Measurements from ENCODE around the gene NANOS3. TPM values are rescaled to one million over a fixed set of nuclear protein-coding genes. Genes with fewer than 3 reads are reported as not detected.

The NANOS3 gene
- polyA plus RNA-seq (ENCODE audit: insufficient read length in 4 of 4), result 1 to 10 TPM; 1.6 to 2.1 (median 1.8) TPM

DNA sequence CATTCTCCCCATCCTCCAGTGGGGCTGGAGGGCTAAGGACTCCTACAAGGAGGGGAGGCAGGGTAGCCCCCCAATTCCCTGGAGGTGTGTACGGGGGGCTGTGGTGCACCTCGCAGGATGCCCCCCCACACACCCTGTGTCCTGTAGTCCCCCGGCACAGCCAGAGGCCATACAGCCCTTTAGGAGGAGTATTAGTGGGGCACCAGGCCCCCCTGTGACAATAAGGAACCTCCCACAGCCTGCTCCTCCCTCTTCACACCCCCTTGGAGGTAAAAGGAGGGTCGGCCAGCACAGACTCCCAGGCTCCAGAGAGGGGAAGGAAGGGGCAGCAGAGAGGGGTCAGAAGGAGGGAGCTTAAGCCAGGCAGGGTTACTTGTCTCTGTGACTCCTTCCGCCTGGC lies at the start of gene NANOS3:
TSS of gene NANOS3 (plus strand) at position 301 of the 400 bp plus-strand sequence. CDS start 115 bp downstream, outside the sequence.
- no peak for DNase-seq (ENCODE audit: low read depth in 4 of 4, low spot score in 3 of 4)

GRCh38 chr19:13827656-13828055 lies 49.3 kb upstream of the NANOS3 start:
- no peak for DNase-seq (ENCODE audit: low read depth in 4 of 4, low spot score in 3 of 4)

DNA sequence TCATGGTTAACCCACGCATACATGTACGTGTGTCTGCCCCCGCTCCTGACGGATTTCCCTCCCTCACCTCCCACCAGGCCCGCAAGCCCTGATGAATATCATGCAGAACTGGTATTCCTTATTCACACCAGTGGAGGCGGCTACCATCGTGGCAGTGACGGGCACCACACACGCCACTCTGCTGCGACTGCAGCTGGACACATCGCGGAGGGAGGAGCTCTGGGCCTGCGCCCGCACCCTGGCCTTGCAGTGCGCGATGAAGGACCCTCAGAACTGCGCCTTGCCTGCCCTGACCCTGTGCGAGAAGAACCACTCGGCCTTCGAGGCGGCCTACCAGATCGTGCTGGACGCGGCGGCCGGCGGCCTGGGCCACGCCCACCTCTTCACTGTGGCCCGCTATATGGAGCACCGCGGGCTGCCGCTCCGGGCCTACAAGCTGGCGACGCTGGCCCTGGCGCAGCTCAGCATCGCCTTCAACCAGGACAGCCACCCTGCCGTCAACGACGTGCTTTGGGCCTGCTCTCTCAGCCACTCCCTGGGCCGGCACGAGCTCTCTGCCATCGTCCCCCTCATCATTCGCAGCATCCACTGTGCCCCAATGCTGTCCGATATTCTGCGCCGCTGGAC lies 46.7 kb upstream of the NANOS3 start:
- DNase-seq (ENCODE audit: low read depth in 4 of 4, low spot score in 3 of 4), result no peak

DNA sequence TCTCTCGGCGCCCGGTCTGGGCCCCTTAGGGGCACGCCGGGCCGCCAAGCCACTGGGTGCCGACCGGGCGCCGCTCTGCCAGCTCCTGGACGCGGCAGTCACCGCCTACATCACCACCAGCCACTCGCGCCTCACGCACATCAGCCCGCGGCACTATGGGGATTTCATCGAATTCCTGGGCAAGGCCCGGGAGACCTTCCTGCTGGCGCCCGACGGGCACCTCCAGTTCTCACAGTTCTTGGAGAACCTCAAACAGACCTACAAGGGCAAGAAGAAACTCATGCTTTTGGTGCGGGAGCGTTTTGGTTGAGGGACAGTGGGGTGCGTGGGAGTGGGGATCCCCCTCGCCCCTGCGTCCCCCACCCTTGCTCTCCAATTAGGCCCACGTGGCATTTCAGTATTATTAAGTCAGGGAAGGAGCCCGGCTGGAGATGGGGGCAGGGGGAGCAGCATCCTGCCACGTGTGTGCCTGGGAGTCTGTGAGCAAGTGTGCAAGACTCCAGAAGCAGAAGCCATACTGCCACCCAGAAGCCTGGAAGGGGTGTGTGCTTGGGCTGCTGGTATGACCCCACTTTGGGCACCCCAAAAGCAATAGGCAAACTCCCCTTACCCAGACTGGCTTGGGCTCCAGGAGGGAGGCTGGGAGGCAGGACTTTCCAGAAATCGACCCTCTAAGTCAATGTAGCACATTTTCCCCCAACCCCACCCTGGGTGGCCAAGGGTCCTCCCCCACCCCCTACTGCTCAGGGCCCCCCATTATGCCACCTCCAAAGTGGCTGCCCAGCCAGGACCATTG lies 46.0 kb upstream of the NANOS3 start:
- DNase-seq (ENCODE audit: low read depth in 4 of 4, low spot score in 3 of 4), result no peak

DNA sequence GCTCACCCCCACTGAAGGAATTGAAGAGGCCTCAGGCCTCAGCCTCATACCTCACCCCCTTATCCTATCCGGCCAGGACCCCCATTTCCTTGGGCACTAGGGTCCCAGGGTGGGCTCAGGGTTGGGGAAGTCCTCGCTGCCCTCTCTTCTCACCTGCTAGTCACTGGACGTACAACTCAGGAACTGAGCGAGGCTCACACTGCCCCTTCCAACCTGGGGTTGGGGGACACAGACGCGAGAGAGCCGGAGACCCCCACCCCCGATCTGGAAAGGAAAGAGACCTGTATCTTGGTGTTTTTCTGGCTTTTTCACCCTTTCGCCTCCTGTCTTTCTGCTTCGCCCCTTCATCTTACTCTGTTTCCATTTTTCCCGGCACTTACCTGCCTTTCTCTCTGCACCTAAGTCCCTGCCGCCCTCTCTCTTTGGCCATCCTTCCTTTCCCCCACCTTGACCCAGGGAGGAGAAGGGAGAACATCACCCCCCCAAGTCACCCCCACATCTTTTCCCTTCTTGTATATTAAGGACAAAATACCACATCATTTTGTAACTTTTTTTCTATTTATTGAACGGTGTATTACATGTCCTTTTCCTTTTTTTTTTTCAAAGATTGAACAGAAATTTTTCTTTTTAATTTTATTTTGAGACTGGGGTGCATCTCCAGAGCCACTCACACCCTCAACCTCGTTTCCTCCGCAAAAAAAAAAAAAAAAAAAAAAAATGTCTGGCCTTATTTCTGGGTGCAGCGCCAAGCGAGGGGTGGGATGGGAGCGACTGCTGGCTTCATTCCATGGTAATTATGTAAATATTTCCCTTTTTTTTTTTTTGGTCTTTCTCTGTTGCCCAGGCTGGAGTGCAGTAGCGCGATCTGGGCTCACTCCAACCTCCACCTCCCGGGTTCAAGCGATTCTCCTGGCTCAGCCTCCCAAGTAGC lies 45.1 kb upstream of the NANOS3 start:
- no peak for DNase-seq (ENCODE audit: low read depth in 4 of 4, low spot score in 3 of 4)

GRCh38 chr19:13833330-13834243 lies 43.3 kb upstream of the NANOS3 start:
- DNase-seq (ENCODE audit: low read depth in 4 of 4, low spot score in 3 of 4), result no peak

GRCh38 chr19:13834244-13835069 lies 42.5 kb upstream of the NANOS3 start:
- no peak for DNase-seq (ENCODE audit: low read depth in 4 of 4, low spot score in 3 of 4)

GRCh38 chr19:13835791-13836723 lies 40.9 kb upstream of the NANOS3 start:
- no peak for DNase-seq (ENCODE audit: low read depth in 4 of 4, low spot score in 3 of 4)

DNA sequence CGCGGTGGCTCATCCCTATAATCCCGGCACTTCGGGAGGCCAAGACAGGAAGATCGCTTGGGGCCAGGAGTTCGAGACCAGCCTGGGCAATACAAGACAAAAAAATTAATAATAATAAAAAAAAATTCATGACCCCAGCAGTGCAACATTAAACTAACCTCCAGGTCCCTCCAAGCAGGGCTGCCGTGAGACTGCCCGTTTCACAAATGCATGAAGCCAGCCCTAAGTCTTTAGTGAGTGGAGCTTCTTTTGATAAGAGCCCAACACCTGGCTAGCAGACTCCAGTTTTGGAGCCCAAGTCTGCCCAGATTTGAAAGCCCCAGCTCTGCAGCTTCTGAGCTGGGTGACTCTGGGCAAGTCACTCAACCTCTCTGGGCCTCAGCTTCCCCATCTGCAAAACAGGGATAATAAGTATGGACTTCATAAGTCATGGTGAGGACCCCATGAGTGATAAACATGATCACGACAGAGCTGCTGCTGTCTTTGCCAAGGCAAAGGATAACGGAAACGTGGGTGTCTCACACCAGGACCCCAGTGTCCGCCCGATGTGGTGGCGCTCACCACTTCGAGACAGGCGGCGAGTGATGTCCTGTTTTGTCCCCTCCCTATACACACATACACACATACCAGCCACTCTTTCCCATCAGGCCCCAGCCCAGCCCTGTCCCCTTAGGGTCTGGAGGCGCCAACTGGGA lies 38.4 kb upstream of the NANOS3 start:
- no peak for DNase-seq (ENCODE audit: low read depth in 4 of 4, low spot score in 3 of 4)

- DNase-seq (ENCODE audit: low read depth in 4 of 4, low spot score in 3 of 4), result no peak
These were observed 37.6 kb upstream of the NANOS3 start for GRCh38 chr19:13839130-13839937.

GRCh38 chr19:13839938-13840304 lies 37.0 kb upstream of the NANOS3 start:
- DNase-seq (ENCODE audit: low read depth in 4 of 4, low spot score in 3 of 4), result no peak

GRCh38 chr19:13840305-13841085 lies 36.4 kb upstream of the NANOS3 start:
- DNase-seq (ENCODE audit: low read depth in 4 of 4, low spot score in 3 of 4), result no peak

DNA sequence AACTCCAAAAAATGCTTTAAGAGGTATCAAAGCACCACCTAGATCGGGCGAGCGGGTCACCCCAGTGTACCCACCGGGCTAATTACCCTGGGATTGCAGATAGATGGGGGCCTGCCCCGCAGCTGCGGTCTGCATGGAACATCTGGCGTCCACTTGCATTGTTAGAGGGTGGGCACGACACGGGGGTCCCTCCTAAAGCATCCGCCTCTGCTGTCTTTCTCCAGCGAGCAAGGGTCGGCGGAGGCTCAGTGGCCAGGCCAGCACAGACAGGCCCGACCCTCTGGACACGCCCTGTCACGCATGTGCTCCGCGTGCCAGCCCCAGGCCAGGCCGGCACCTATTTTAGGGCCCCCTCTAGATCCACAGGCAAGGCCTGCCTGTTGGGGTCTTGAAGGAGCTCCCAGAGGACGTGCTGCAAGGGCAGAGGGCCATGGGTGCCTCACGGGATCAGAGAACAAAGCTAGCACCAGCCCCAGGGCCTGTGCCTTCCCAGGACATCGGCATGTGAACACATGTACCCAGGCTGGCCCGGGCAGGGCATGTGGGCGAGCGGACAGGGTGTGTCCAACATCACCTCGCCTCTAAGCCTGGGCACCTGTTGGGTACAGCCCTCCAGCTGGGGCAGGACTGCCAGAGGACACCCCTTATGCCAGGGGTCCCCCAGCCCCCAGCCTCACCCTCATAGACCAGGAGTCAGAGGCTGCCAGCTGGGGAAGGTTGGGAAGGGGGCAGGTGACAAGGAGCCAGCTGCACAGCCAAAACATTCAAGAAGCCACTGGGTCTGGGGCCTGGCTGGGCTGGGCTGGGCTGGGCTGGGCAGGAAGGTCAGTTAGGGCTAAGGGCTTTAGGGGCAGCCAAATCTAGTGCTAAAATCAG lies 35.6 kb upstream of the NANOS3 start:
- DNase-seq (ENCODE audit: low read depth in 4 of 4, low spot score in 3 of 4), result no peak

GRCh38 chr19:13841962-13842290 lies 35.0 kb upstream of the NANOS3 start:
- no peak for DNase-seq (ENCODE audit: low read depth in 4 of 4, low spot score in 3 of 4)
